Adrenal gland (tissue), 12 donors: ENCODE measurements around the gene NR3C1. TPM values are rescaled to one million over a fixed set of nuclear protein-coding genes. Genes with fewer than 3 reads are reported as not detected.

Experiments used
- DNase-seq, 7 donors: peaks; one replicate each; pipeline ENCODE4 v3.0.0-alpha.2; 2019 to 2020
- H3K27ac ChIP-seq, 5 donors: fragments of 200-600 bp; sonication (generic) in 4 of 5; 1 replicate in 3 of 5; 2 replicates in 2 of 5; pipeline versions ENCODE4 v1.5.1 to v1.8.0; 2016 to 2020; ENCODE audit warnings: mild to moderate bottlenecking in 1 of 5
- H3K27me3 ChIP-seq: fragments of 200-600 bp; 2 replicates; pipeline ENCODE4 v1.8.0; 2021
- H3K36me3 ChIP-seq, 2 donors: fragments of 200-600 bp; replicated peaks in 1 of 2; 1 replicate in 1 of 2; 2 replicates in 1 of 2; pipeline versions ENCODE4 v1.5.1 to v1.8.0; 2018 to 2022
- H3K4me1 ChIP-seq, 2 donors: fragments of 200-600 bp; replicated peaks in 1 of 2; 1 replicate in 1 of 2; 2 replicates in 1 of 2; pipeline versions ENCODE4 v1.5.1 to v1.8.0; 2018 to 2021
- H3K4me3 ChIP-seq, 4 donors: fragments of 200-600 bp; sonication (generic) in 3 of 4; one replicate each; pipeline ENCODE4 v1.5.1; 2016 to 2018
- H3K9me3 ChIP-seq, 3 donors: fragments of 200-600 bp; sonication (generic) in 1 of 3; replicated peaks in 1 of 3; 1 replicate in 2 of 3; 2 replicates in 1 of 3; pipeline versions ENCODE4 v1.5.1 to v1.8.0; 2016 to 2021
- CTCF ChIP-seq, 6 experiments: fragments of 450-650 bp in 4 of 6; fragments of 200-600 bp in 2 of 6; sonication (generic) in 1 of 6; IDR thresholded peaks; 1 replicate in 5 of 6; 2 replicates in 1 of 6; pipeline versions ENCODE4 v1.5.1 to v1.8.0; 2016 to 2021; ENCODE audit warnings: antibody characterized with exemption in 6 of 6, mild to moderate bottlenecking in 2 of 6, moderate library complexity in 1 of 6
- POLR2A ChIP-seq, 2 donors: fragments of 450-650 bp; IDR thresholded peaks; one replicate each; pipeline ENCODE4 v1.6.1; 2017; ENCODE audit warnings: antibody characterized with exemption in 2 of 2, mild to moderate bottlenecking in 2 of 2, moderate library complexity in 1 of 2
- WGBS, 4 donors: extraction: QIAGEN DNeasy Blood & Tissue Kit in 2 of 4; methylation state at CpG; one replicate each; pipeline versions ENCODE4 v1.1.5 to v1.1.7; 2013 to 2017; 5-methylcytosine and 5-hydroxymethylcytosine counted together
- intact Hi-C, 2 donors: fragments of 100-400 bp; cut with DNase I; formaldehyde crosslinking; loops; one replicate each; pipeline versions ENCODE4 v1.14.1 to v1.15.0; 2022 to 2023
- polyA plus RNA-seq, 3 donors: library from polyadenylated mRNA; stranded (reverse); fragments of 200-250 nt in 2 of 3; fragments of 350-450 nt in 1 of 3; fragmentation: Illumina TruSeq in 1 of 3; extraction: RNeasy Lipid Tissue Mini Kit (QIAGEN cat#74804) in 1 of 3; gene quantifications; one replicate each; pipeline ENCODE4 v1.2.3, GENCODE V29; 2013 to 2014
- total RNA-seq, 9 donors: library from RNA; depleted of rRNA in 4 of 9; stranded (reverse); fragments of >200 nt in 4 of 9; fragments of 120-200 nt in 1 of 9; fragmentation: NEBNext Ultra II Directional in 1 of 9; extraction: Animal tissue kit (Norgen Biotek cat#: 25700) in 1 of 9; gene quantifications; one replicate each; pipeline versions ENCODE4 v1.1.0 to v1.2.4, GENCODE V29; 2013 to 2023
- donor health status: healthy with polysubstance abuse.
- donor health status: Bipolar disorder and iron deficiency.
- donor health status: DM: yes; HTN: yes; CAD: no.
- donor health status: DM: no; HTN: no; CAD: no.
- donor health status: DM: no; HTN: no; CAD: no.
- donor health status: DM: yes; HTN: yes; CAD: no.

The NR3C1 gene
- total and polyA plus RNA-seq, 12 donors: 7.5 to 35.5 (median 24.5) TPM

- Histone ChIP-seq H3K27ac (no peak overlapping the region), H3K9me3 (no peaks in the 10 kb centered on the region), H3K36me3 (no peaks in the 10 kb centered on the region), H3K4me1 (no peaks in the 10 kb centered on the region), H3K4me3 (no peak overlapping the region), H3K27me3 (no peaks in the 10 kb centered on the region)
- TF ChIP-seq POLR2A (IDR thresholded peaks at IDR 0.05): no peak
- DNase-seq: no peak
- intact Hi-C loops: no loop called here
- WGBS, 4 donors: 93 to 97% (median 95%) methylated on average over 11 to 12 of the region's 12 CpGs
Measured at GRCh38 chr5:143258559-143259253, 144.8 kb downstream of the NR3C1 start.

GRCh38 chr5:143254819-143255218 lies 148.7 kb downstream of the NR3C1 start:
- WGBS, 4 donors: 80 to 94% (median 87%) methylated on average over 7 of the region's 7 CpGs
- intact Hi-C loops: no loop called here
- H3K36me3 ChIP-seq: no peaks in the 10 kb centered on the region
- no peak for DNase-seq
- H3K9me3 ChIP-seq: no peaks in the 10 kb centered on the region
- H3K27me3 ChIP-seq: no peaks in the 10 kb centered on the region
- no peak overlapping the region for H3K27ac ChIP-seq
- TF ChIP-seq POLR2A (IDR thresholded peaks at IDR 0.05) (no peak), CTCF (IDR thresholded peaks at IDR 0.05) (no peak)
- H3K4me1 ChIP-seq: no peaks in the 10 kb centered on the region
- no peak overlapping the region for H3K4me3 ChIP-seq

- no peak for TF ChIP-seq POLR2A (IDR thresholded peaks at IDR 0.05)
- TF ChIP-seq CTCF (IDR thresholded peaks at IDR 0.05): no peak
- H3K36me3 ChIP-seq: no peaks in the 10 kb centered on the region
- H3K9me3 ChIP-seq: no peaks in the 10 kb centered on the region
- 87 to 97% (median 91%) methylated on average over 4 of the region's 4 CpGs for WGBS, 4 donors
- H3K27ac ChIP-seq: no peak overlapping the region
- DNase-seq: no peak
- intact Hi-C loops: no loop called here
- H3K4me1 ChIP-seq: peaks cover 0 to 10% of the 10 kb centered on the region in 2 donors
- no peaks in the 10 kb centered on the region for H3K27me3 ChIP-seq
- H3K4me3 ChIP-seq: no peak overlapping the region
Measured at GRCh38 chr5:143251946-143252345, 151.5 kb downstream of the NR3C1 start.

GRCh38 chr5:143251190-143251589 lies 152.3 kb downstream of the NR3C1 start:
- TF ChIP-seq CTCF (IDR thresholded peaks at IDR 0.05) (no peak), POLR2A (IDR thresholded peaks at IDR 0.05) (no peak)
- no peak overlapping the region for H3K4me3 ChIP-seq
- H3K4me1 ChIP-seq: peaks cover 0 to 10% of the 10 kb centered on the region in 2 donors
- H3K36me3 ChIP-seq: no peaks in the 10 kb centered on the region
- WGBS, 4 donors: 77 to 96% (median 88%) methylated on average over 3 of the region's 3 CpGs
- intact Hi-C loops: no loop called here
- no peak for DNase-seq
- no peaks in the 10 kb centered on the region for H3K27me3 ChIP-seq
- H3K9me3 ChIP-seq: no peaks in the 10 kb centered on the region
- H3K27ac ChIP-seq: no peak overlapping the region

- H3K9me3 ChIP-seq: no peaks in the 10 kb centered on the region
- H3K36me3 ChIP-seq: no peaks in the 10 kb centered on the region
- H3K4me1 ChIP-seq: peaks cover 0 to 10% of the 10 kb centered on the region in 2 donors
- WGBS, 4 donors: 89 to 96% (median 92%) methylated on average over 2 of the region's 2 CpGs
- no peaks in the 10 kb centered on the region for H3K27me3 ChIP-seq
- H3K27ac ChIP-seq: no peak overlapping the region
- DNase-seq: no peak
- intact Hi-C loops: no loop called here
- no peak overlapping the region for H3K4me3 ChIP-seq
- TF ChIP-seq POLR2A (IDR thresholded peaks at IDR 0.05) (no peak), CTCF (IDR thresholded peaks at IDR 0.05) (no peak)
Measured at GRCh38 chr5:143249851-143250250, 153.6 kb downstream of the NR3C1 start.
